ENCODE data around the gene RPP25L. TPM values are rescaled to one million over a fixed set of nuclear protein-coding genes. Genes with fewer than 3 reads are reported as not detected.
A peak's percentile ranks its signal among the peaks of the same experiment; 100 is the strongest.

Gene RPP25L
- total RNA-seq, 1 experiment from 2014 or later, result 24.5 TPM

DNA sequence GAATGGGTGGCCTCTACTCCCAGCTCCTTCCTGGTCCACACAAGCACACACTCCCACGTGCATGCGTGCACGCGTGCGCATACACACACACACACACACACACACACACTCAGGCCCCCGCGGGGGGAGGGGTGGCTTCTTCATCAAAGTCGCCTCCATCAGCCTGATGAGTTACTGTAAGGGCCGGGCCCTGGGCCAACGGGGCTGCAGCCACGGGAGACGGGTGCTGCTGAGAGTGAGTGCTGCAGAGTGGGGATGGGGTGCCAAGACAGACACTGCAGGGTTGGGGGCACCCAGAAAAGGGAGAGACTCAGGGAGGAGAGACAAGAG is 40.5 kb downstream of the RPP25L start (continued):
- TF ChIP-seq, protein P1, sequence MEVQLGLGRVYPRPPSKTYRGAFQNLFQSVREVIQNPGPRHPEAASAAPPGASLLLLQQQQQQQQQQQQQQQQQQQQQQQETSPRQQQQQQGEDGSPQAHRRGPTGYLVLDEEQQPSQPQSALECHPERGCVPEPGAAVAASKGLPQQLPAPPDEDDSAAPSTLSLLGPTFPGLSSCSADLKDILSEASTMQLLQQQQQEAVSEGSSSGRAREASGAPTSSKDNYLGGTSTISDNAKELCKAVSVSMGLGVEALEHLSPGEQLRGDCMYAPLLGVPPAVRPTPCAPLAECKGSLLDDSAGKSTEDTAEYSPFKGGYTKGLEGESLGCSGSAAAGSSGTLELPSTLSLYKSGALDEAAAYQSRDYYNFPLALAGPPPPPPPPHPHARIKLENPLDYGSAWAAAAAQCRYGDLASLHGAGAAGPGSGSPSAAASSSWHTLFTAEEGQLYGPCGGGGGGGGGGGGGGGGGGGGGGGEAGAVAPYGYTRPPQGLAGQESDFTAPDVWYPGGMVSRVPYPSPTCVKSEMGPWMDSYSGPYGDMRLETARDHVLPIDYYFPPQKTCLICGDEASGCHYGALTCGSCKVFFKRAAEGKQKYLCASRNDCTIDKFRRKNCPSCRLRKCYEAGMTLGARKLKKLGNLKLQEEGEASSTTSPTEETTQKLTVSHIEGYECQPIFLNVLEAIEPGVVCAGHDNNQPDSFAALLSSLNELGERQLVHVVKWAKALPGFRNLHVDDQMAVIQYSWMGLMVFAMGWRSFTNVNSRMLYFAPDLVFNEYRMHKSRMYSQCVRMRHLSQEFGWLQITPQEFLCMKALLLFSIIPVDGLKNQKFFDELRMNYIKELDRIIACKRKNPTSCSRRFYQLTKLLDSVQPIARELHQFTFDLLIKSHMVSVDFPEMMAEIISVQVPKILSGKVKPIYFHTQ (CRISPR knock-in tag; IDR thresholded peaks at IDR 0.05), result no peak

DNA sequence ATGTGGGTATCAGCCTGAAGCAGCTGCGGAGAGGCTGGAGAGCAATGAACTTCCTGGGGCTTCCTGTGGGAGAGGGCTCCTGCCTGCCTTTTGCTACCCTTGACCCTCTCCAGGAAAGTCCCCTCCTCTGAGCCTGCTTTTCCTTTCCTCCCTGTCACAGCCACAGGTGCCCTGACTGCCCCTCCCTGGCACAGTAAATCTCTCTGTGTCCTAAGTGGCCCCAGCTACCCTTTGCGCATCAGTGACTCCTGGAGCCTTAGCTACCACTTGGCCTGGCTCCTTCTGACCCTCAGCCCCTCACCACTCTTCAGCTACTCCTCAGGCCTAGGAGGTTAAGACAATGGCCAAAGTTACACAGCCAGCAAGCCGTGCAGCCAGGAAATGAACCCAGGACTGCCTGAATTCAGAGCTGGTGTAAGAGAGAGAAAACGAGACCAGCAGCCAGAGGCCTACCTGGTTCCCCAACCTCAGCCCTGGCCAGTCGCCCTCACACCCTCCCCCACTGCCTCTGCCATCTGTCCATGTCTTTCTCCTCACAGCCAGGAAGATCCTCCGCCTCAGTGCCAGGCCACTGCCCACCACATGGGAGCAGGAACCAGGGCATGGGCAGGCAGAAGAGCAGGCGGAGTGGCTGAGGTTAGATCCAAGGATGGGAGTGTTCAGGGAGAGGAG is 41.0 kb downstream of the RPP25L start:
- Mint-ChIP-seq H3K4me3 (no peak overlapping the region), H3K36me3 (no peaks in the 10 kb centered on the region), H3K9me3 (no peaks in the 10 kb centered on the region), H3K4me1 (peaks cover 25% of the 10 kb centered on the region), H3K27me3 (ENCODE audit: low read depth) (peaks cover 6% of the 10 kb centered on the region), H3K27ac (no peak overlapping the region; the same call in 1 of the 2 replicates)
- DNase-seq (ENCODE audit: low spot score) (no peak), ATAC-seq (no peak; the same call in 1 of the 2 replicates)
- ChIA-PET POLR2A (interaction anchor here (0.8 kb wide), 1 partner anchor 12 kb away, joined by 3 read pairs; no protein-coding TSS in a partner anchor), CTCF (interaction anchor here (1.1 to 2.1 kb wide), 7 partner anchors 9 to 167 kb away, joined by 3 to 16 read pairs (median 7); no protein-coding TSS in a partner anchor)
- TF ChIP-seq EMX1 (CRISPR knock-in tag; IDR thresholded peaks at IDR 0.05) (no peak), ZBTB21 (CRISPR knock-in tag; IDR thresholded peaks at IDR 0.05; ENCODE audit: borderline replicate concordance) (no peak), MYBL2 (CRISPR knock-in tag; IDR thresholded peaks at IDR 0.05) (no peak)
- TF ChIP-seq, protein P2, sequence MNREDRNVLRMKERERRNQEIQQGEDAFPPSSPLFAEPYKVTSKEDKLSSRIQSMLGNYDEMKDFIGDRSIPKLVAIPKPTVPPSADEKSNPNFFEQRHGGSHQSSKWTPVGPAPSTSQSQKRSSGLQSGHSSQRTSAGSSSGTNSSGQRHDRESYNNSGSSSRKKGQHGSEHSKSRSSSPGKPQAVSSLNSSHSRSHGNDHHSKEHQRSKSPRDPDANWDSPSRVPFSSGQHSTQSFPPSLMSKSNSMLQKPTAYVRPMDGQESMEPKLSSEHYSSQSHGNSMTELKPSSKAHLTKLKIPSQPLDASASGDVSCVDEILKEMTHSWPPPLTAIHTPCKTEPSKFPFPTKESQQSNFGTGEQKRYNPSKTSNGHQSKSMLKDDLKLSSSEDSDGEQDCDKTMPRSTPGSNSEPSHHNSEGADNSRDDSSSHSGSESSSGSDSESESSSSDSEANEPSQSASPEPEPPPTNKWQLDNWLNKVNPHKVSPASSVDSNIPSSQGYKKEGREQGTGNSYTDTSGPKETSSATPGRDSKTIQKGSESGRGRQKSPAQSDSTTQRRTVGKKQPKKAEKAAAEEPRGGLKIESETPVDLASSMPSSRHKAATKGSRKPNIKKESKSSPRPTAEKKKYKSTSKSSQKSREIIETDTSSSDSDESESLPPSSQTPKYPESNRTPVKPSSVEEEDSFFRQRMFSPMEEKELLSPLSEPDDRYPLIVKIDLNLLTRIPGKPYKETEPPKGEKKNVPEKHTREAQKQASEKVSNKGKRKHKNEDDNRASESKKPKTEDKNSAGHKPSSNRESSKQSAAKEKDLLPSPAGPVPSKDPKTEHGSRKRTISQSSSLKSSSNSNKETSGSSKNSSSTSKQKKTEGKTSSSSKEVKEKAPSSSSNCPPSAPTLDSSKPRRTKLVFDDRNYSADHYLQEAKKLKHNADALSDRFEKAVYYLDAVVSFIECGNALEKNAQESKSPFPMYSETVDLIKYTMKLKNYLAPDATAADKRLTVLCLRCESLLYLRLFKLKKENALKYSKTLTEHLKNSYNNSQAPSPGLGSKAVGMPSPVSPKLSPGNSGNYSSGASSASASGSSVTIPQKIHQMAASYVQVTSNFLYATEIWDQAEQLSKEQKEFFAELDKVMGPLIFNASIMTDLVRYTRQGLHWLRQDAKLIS (CRISPR knock-in tag; IDR thresholded peaks at IDR 0.05; ENCODE audit: borderline replicate concordance), result no peak
- TF ChIP-seq, protein P3, sequence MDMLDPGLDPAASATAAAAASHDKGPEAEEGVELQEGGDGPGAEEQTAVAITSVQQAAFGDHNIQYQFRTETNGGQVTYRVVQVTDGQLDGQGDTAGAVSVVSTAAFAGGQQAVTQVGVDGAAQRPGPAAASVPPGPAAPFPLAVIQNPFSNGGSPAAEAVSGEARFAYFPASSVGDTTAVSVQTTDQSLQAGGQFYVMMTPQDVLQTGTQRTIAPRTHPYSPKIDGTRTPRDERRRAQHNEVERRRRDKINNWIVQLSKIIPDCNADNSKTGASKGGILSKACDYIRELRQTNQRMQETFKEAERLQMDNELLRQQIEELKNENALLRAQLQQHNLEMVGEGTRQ (CRISPR knock-in tag; IDR thresholded peaks at IDR 0.05), result no peak
- TF ChIP-seq, protein P4, sequence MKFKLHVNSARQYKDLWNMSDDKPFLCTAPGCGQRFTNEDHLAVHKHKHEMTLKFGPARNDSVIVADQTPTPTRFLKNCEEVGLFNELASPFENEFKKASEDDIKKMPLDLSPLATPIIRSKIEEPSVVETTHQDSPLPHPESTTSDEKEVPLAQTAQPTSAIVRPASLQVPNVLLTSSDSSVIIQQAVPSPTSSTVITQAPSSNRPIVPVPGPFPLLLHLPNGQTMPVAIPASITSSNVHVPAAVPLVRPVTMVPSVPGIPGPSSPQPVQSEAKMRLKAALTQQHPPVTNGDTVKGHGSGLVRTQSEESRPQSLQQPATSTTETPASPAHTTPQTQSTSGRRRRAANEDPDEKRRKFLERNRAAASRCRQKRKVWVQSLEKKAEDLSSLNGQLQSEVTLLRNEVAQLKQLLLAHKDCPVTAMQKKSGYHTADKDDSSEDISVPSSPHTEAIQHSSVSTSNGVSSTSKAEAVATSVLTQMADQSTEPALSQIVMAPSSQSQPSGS (CRISPR knock-in tag; IDR thresholded peaks at IDR 0.05; ENCODE audit: borderline replicate concordance, low read depth), result no peak
- TF ChIP-seq, protein P5, sequence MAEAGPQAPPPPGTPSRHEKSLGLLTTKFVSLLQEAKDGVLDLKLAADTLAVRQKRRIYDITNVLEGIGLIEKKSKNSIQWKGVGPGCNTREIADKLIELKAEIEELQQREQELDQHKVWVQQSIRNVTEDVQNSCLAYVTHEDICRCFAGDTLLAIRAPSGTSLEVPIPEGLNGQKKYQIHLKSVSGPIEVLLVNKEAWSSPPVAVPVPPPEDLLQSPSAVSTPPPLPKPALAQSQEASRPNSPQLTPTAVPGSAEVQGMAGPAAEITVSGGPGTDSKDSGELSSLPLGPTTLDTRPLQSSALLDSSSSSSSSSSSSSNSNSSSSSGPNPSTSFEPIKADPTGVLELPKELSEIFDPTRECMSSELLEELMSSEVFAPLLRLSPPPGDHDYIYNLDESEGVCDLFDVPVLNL (CRISPR knock-in tag; IDR thresholded peaks at IDR 0.05; ENCODE audit: borderline replicate concordance, low read depth), result no peak

DNA sequence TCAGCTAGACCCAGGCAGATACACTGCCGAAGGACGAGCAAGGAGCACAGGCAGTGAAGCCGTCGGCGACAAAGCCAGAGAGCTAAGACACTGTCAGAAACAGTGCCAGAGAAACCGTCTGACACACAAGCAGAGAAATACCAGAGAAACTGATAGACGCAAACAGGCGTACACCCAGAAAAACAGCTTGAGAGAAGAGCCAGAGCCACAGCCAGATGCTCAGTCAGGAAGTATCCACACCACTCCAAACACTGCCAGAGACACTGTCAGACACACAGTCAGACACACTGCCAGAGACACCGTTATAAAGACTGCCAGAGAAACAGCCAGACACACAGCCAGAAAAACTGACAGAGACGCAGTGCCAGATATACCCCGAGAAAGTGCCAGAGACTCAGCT is 41.5 kb downstream of the RPP25L start:
- H3K27me3 Mint-ChIP-seq (ENCODE audit: low read depth), result peaks cover 2% of the 10 kb centered on the region; the same call in 1 of the 2 replicates
- POLR2A ChIA-PET, result interaction anchor here (0.8 kb wide), 1 partner anchor 12 kb away, joined by 3 read pairs; no protein-coding TSS in a partner anchor
- H3K36me3 Mint-ChIP-seq, result no peaks in the 10 kb centered on the region
- CTCF ChIA-PET, result interaction anchor here (1.1 to 2.1 kb wide), 6 partner anchors 8 to 167 kb away, joined by 3 to 16 read pairs (median 8); no protein-coding TSS in a partner anchor
- ATAC-seq (no peak), DNase-seq (ENCODE audit: low spot score) (no peak)
- H3K27ac Mint-ChIP-seq, result 0 out of 2 replicates have a peak overlapping the region, but pooled peaks have one; percentile 13
- H3K4me1 Mint-ChIP-seq, result peaks cover 27% of the 10 kb centered on the region
- no peaks in the 10 kb centered on the region for H3K9me3 Mint-ChIP-seq
- H3K4me3 Mint-ChIP-seq, result no peak overlapping the region
- TF ChIP-seq, protein P6, sequence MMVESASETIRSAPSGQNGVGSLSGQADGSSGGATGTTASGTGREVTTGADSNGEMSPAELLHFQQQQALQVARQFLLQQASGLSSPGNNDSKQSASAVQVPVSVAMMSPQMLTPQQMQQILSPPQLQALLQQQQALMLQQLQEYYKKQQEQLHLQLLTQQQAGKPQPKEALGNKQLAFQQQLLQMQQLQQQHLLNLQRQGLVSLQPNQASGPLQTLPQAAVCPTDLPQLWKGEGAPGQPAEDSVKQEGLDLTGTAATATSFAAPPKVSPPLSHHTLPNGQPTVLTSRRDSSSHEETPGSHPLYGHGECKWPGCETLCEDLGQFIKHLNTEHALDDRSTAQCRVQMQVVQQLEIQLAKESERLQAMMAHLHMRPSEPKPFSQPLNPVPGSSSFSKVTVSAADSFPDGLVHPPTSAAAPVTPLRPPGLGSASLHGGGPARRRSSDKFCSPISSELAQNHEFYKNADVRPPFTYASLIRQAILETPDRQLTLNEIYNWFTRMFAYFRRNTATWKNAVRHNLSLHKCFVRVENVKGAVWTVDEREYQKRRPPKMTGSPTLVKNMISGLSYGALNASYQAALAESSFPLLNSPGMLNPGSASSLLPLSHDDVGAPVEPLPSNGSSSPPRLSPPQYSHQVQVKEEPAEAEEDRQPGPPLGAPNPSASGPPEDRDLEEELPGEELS (CRISPR knock-in tag; IDR thresholded peaks at IDR 0.05), result no peak
- TF ChIP-seq GABPB1 (CRISPR knock-in tag; IDR thresholded peaks at IDR 0.05) (no peak), HMGA2 (CRISPR knock-in tag; IDR thresholded peaks at IDR 0.05) (no peak), GRHL2 (CRISPR knock-in tag; IDR thresholded peaks at IDR 0.05; ENCODE audit: insufficient replicate concordance, severe bottlenecking) (no peak), NR2C2 (CRISPR knock-in tag; IDR thresholded peaks at IDR 0.05) (no peak), SP1 (CRISPR knock-in tag; conservative IDR thresholded peaks at IDR 0.05) (no peak)
- TF ChIP-seq, protein P7, sequence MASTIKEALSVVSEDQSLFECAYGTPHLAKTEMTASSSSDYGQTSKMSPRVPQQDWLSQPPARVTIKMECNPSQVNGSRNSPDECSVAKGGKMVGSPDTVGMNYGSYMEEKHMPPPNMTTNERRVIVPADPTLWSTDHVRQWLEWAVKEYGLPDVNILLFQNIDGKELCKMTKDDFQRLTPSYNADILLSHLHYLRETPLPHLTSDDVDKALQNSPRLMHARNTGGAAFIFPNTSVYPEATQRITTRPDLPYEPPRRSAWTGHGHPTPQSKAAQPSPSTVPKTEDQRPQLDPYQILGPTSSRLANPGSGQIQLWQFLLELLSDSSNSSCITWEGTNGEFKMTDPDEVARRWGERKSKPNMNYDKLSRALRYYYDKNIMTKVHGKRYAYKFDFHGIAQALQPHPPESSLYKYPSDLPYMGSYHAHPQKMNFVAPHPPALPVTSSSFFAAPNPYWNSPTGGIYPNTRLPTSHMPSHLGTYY (CRISPR knock-in tag; IDR thresholded peaks at IDR 0.05), result no peak
- TF ChIP-seq, protein P8, sequence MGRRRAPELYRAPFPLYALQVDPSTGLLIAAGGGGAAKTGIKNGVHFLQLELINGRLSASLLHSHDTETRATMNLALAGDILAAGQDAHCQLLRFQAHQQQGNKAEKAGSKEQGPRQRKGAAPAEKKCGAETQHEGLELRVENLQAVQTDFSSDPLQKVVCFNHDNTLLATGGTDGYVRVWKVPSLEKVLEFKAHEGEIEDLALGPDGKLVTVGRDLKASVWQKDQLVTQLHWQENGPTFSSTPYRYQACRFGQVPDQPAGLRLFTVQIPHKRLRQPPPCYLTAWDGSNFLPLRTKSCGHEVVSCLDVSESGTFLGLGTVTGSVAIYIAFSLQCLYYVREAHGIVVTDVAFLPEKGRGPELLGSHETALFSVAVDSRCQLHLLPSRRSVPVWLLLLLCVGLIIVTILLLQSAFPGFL (CRISPR knock-in tag; IDR thresholded peaks at IDR 0.05; ENCODE audit: borderline replicate concordance), result no peak
